GM18519 (cell line): ENCODE results near the gene SORCS3.

Experiments
- ATAC-seq: cut with Tn5 transposase; IDR thresholded peaks from one replicate; pipeline ENCODE4 v1.9.1; 2021; ENCODE audit warnings: mild to moderate bottlenecking, moderate library complexity; ENCODE audit not compliant: unreplicated experiment, low FRiP score

Gene SORCS3

DNA sequence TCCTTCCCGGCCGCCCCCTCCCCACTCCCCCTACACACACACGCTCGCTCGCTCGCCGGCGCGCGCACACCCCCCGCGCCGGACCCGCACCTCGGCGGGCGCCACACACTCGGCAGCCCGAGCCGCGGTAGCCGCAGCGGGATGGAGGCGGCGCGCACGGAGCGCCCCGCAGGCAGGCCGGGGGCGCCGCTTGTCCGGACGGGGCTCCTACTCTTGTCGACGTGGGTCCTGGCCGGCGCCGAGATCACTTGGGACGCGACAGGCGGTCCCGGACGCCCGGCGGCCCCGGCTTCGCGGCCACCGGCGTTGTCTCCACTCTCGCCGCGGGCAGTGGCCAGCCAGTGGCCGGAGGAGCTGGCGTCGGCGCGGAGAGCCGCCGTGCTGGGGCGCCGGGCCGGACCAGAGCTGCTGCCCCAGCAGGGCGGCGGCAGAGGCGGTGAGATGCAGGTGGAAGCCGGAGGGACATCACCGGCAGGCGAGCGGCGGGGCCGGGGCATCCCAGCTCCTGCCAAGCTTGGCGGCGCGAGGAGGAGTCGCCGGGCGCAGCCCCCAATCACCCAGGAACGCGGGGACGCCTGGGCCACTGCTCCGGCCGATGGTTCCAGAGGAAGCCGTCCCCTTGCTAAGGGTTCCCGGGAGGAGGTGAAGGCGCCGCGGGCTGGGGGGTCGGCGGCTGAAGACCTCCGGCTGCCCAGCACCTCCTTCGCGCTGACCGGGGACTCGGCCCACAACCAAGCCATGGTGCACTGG is at the start of gene SORCS3:
SORCS3 (plus strand) TSS at position 104 of the 750 bp plus-strand sequence.
- no peak for ATAC-seq

DNA sequence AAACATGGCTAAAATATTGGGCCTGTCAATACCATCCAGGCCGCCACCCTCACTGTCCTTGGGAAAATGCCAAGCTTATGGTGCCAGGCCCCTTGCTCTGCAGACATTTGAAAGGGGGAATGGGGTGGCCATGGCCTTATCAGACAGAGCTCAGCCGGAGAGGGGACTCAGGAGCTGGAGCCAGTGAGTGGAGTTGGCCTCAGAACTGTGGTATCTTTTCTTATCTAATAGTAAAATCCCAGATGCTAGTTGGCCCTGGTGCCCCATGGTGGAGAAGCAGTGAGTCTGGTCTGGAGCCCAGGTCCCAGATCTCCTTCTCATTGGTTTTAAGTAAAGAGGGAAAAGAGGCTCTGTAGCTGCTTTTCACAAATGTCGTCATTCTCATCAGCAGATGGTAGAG is 49.6 kb upstream of the SORCS3 start:
- no peak for ATAC-seq

DNA sequence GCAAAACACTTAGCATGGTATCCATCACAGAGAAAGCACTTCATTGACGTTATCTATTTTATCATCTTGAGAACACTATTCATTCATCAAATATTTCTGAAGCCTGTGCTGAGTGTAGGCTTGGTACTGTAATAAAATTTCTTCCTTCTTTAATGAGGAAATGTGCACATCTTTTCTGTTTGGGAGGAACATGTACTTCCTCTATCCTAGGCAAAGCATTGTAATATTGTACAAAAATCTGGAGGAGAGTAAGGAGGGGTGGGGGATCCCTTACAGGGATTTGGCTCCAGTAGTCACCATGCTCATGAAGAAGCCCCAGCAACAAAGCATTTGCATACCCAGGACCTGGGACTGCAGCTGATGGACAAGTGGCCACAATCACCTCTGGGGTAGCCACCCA is 39.9 kb upstream of the SORCS3 start:
- no peak for ATAC-seq

DNA sequence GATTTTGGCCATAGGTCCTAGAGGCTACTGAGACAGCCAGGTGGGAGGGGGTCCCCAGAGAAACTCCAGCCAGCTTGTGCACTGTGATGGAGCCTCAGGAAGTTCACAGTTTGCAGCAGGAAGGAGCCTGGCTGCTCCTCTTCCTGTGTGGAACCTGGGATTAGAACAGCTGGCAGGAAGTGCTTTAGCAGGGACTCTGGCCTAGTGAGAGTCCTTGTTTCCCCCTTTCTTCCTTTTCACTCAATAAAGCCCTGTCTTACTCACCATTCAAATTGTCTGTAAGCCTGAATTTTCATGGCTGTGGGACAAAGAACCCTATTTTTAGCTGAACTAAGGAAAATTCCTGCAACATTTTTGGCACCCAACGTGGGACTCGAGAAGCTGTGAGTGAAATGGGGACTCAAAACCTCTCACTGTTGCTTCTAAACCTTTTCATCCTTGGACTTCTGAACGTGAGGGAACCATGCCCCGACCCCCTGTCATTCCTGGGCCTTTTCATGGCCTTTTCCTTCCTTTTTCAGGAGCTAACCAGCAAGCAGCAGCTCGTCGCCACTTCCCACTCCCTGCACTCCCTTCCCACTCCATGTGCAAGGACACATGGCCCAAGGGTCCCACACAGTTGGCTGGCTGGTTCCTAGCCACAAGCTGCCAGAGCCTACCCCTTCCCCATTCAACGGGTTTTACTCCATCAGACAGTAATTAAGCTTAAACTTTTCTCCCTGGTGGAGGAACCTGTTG is 32.8 kb upstream of the SORCS3 start:
- ATAC-seq, result no peak

- no peak for ATAC-seq
These were observed 28.4 kb upstream of the SORCS3 start for GRCh38 chr10:104612571-104613205.

DNA sequence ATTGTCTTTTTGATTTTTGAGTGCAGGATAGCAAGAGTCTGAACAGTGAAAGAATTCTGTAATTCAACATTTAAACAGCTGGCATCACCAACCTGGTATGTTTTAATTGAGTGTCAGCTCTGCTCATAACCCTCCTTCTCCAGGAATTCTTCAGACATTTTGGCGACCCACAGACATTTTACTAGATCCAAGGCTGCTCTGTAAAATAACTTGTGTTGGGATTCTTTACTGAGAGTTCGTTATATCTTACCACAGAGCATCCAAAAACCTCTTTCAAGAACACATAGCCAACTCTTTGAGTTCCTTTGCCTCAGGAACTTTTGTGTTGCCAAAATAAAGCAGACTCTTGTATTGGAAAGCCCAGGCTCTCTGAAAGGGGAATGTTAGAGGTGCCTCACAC is 27.7 kb upstream of the SORCS3 start:
- no peak for ATAC-seq

- peak; percentile 88 for ATAC-seq
These were observed 26.8 kb upstream of the SORCS3 start for GRCh38 chr10:104614245-104614831.

GRCh38 chr10:104615136-104615535 is 26.0 kb upstream of the SORCS3 start:
- ATAC-seq, result no peak

- no peak for ATAC-seq
These were observed 23.3 kb upstream of the SORCS3 start for GRCh38 chr10:104617831-104618230.

- no peak for ATAC-seq
These were observed 18.9 kb upstream of the SORCS3 start for GRCh38 chr10:104622175-104622574.

DNA sequence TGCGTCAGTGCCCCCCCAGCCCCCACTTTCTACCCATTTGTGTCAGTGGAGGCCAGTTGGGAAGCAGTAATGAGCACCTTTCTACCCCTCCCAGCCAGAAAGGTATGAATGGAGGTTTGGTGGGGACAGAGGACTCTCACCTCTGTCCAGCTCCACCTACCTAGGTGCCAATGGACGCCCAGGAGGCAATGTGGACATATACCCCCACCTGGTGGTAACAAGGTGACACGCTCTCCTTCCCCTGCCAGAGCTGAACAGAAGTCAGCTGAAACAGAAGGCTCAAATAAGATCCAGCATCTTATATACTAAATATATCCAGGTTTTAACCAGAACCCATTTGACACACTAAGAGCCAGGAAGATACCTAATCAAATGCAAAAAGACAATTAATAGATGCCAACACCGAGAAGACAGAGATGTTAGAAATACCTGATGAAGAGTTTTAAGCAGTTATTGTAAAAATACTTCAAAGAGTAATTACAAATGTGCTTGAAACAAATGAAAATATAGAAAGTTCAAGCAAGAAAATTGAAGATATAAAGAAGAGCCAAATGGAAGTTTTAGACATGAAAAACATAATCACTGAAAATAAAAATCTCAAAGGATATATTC is 18.4 kb upstream of the SORCS3 start:
- ATAC-seq, result no peak

DNA sequence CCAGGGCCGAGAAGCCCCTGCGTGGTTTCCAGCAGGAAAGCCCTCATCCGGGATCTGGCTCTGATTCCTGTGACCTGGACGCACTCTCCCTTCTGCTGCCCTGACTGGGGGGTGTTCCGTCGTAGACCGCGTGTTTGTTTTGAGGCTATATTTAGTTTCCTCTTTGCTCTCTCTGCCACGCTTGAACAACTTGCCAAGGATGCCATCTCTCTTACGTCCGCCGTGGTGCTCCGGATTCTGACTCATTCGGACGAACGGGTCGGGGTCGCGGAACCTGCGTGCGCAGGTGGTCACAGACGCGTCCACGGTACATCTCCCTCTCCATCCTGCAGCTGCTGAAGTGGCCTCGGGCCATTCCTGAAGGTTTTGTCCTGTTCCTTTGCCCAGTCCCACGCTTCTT is 10.4 kb upstream of the SORCS3 start:
- no peak for ATAC-seq

DNA sequence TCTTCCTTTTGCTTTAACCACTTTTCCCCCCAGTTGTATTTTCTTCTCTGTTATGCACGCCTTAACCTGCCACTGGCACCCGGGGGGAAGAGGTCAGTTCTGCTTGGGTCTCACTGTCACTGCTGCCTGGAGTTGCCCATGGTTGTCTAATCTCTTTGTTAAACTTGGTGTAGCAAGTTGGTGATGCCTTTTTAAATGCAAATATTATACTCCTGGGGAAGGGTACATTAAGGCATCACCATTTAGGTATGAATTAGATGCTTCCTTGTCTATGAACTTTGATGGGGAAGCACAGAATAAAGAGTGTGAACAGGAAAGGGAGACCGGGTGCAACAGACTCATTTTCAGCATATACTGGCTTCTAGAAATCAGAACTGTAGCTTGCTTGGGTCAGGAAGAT is 9.1 kb upstream of the SORCS3 start:
- ATAC-seq, result no peak

GRCh38 chr10:104638861-104639589 is 2.1 kb upstream of the SORCS3 start:
- no peak for ATAC-seq

DNA sequence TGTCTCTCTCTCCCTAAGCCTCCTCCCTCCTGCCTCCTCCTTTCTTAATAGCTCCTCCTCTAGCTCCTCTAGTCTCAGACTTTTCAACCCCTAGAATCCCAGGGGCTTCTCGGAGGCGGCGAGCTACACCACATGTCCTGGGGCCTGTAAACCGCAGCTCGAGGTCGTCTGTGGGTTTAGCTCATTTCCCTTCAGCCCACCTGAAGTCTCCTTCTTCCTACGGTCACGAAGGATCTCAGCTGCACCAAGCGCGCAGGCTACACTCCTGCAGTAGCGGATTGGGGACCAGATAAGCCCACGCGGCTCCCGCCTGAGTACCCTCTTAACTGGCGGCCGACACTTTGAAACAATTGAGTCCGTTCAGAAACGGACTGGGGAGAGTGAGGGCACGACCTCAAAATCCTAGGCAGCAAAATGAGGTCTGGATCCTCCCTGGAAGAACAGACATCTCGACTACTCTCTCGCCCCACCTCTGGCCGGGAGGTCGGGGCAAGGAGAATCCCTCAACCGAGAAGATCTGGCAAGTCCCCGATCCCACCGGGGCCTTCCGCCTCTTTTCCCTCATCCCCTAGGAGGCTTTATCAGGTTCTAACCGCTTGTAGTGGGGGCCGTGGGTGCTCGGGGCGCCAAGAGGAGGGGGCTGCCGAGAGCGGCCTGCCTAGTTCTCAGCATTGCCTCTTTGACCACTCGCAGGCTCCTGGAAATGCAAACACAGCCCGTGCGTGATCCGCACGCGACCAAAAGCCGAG is 1.3 kb upstream of the SORCS3 start:
- no peak for ATAC-seq

DNA sequence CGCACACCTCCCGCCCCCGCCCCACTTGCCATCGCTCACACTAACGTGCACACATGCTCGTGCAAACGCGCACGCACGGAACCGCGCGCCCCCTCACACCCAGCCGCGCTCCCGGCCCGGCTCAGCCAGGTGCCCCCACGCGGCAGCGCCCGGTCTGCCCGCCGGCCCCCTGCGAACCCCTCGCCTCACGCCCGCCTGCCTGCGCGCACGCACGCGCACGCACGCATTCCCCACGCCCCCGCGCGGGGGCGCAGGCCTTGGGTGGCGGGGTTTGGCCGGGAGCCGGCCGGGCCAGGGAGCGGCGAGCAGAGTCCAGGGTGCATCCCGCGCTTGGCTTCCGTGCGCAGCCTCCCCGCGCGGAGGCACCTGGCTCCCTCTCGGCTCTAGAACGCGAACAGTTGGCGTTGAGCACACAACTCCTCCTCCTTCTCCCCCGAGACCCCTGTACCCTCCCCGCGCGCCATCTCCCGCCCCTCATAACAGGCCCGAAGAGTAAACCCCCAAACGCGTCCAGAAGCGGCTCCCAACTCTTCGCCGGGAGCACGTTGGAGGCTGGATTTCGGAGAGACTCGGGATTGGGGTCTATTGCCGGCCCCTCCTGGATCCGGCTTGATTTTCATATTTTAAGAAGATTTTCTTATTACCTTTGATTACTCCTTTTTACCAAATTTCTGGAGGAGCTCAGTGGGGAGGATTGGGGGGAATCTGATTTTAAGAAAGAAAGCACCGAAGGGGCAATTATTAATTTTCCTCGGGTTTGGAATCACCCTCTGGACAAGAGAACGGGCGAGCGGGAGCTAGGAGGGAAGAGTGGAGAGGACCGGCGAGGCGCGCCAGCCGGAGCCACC is 527 bp upstream of the SORCS3 start:
- no peak for ATAC-seq

DNA sequence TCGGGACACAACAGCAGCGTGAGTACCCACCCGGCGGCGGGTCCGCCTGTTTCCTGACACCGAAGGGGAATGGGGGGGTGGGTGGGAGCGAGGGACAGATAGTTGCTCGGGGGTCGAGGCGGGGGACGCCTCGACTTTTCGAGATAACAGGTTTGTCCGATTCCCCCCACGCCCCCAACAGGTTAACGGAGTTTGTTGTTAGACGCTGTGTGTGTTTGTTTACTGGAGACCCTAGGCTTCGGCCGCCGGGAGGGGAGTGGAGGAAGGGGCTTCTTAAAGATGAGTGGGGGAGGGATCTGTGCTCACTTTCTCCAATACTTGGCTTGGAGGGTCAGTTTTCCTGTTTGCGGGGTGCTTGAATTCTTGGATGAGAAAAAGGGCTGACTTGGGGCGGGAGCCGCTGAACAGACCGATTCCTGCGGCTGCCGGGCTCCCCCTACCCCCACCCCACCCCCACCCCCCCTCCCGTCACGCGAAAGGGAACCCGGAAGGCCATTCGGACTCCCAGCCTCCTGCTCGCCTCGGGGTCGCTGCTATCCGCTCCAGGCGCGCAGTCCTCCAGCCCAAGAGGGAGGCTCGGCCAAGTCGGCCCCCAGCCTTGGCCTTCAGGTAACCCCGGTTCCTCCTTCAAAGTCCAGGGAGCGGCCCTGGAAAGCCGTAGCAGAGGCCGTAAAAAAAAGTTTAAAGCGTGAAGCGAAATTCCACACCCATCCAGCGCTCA is 1.0 kb downstream of the SORCS3 start:
- no peak for ATAC-seq
